ENCODE measurements around the gene ITPR2.

- TF ChIP-seq POLR2A (IDR thresholded peaks at IDR 0.05) = no peak
- TF ChIP-seq, protein P1, sequence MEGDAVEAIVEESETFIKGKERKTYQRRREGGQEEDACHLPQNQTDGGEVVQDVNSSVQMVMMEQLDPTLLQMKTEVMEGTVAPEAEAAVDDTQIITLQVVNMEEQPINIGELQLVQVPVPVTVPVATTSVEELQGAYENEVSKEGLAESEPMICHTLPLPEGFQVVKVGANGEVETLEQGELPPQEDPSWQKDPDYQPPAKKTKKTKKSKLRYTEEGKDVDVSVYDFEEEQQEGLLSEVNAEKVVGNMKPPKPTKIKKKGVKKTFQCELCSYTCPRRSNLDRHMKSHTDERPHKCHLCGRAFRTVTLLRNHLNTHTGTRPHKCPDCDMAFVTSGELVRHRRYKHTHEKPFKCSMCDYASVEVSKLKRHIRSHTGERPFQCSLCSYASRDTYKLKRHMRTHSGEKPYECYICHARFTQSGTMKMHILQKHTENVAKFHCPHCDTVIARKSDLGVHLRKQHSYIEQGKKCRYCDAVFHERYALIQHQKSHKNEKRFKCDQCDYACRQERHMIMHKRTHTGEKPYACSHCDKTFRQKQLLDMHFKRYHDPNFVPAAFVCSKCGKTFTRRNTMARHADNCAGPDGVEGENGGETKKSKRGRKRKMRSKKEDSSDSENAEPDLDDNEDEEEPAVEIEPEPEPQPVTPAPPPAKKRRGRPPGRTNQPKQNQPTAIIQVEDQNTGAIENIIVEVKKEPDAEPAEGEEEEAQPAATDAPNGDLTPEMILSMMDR (IDR thresholded peaks at IDR 0.05) = no peak
- no peak for TF ChIP-seq POLR2AphosphoS5 (IDR thresholded peaks at IDR 0.05; ENCODE audit: insufficient read depth in 1 of 2, low read depth in 1 of 2)
Observed at GRCh38 chr12:26573225-26573909, 259.6 kb downstream of the ITPR2 start.
